Heart left ventricle (tissue), 16 donors: ENCODE results near the gene PGRMC1. TPM values are rescaled to one million over a fixed set of nuclear protein-coding genes. Genes with fewer than 3 reads are reported as not detected.

Source experiments
- ATAC-seq, 4 donors: fragments of 200-7000 bp; cut with Tn5 transposase; one replicate each; pipeline ENCODE4 v1.9.1; 2020 to 2022; ENCODE audit warnings: moderate library complexity in 4 of 4, mild to moderate bottlenecking in 3 of 4, moderate number of reproducible peaks in 1 of 4
- DNase-seq, 5 donors: peaks; one replicate each; pipeline ENCODE4 v3.0.0-alpha.2; 2020
- H3K27ac ChIP-seq, 12 donors: fragments of 200-600 bp; sonication (generic) in 4 of 12; one replicate each; pipeline versions ENCODE4 v1.5.0 to v1.8.0; 2016 to 2022; ENCODE audit warnings: mild to moderate bottlenecking in 2 of 12
- H3K27me3 ChIP-seq, 9 donors: fragments of 200-600 bp; sonication (generic) in 2 of 9; one replicate each; pipeline versions ENCODE4 v1.5.1 to v1.8.0; 2016 to 2022; ENCODE audit warnings: mild to moderate bottlenecking in 3 of 9
- H3K36me3 ChIP-seq, 9 donors: fragments of 200-600 bp; sonication (generic) in 2 of 9; one replicate each; pipeline versions ENCODE4 v1.5.0 to v1.8.0; 2018 to 2022; ENCODE audit warnings: mild to moderate bottlenecking in 2 of 9
- H3K4me1 ChIP-seq, 12 donors: fragments of 200-600 bp; sonication (generic) in 4 of 12; one replicate each; pipeline versions ENCODE4 v1.5.0 to v1.8.0; 2016 to 2022; ENCODE audit warnings: mild to moderate bottlenecking in 3 of 12
- H3K4me3 ChIP-seq, 12 donors: fragments of 200-600 bp; sonication (generic) in 4 of 12; one replicate each; pipeline versions ENCODE4 v1.5.0 to v1.8.0; 2017 to 2022; ENCODE audit warnings: mild to moderate bottlenecking in 9 of 12, moderate library complexity in 4 of 12
- H3K9me3 ChIP-seq, 12 donors: fragments of 200-600 bp; sonication (generic) in 4 of 12; one replicate each; pipeline versions ENCODE4 v1.5.0 to v1.8.0; 2016 to 2022; ENCODE audit warnings: mild to moderate bottlenecking in 1 of 12
- CTCF ChIP-seq, 12 donors: fragments of 200-600 bp; sonication (generic) in 4 of 12; IDR thresholded peaks; one replicate each; pipeline versions ENCODE4 v1.5.0 to v1.8.0; 2018 to 2022; ENCODE audit warnings: antibody characterized with exemption in 12 of 12, mild to moderate bottlenecking in 5 of 12
- POLR2A ChIP-seq, 2 donors: fragments of 450-650 bp; IDR thresholded peaks; one replicate each; pipeline ENCODE4 v1.6.1; 2017; ENCODE audit warnings: antibody characterized with exemption in 2 of 2, mild to moderate bottlenecking in 2 of 2, moderate library complexity in 2 of 2
- WGBS, 4 donors: extraction: QIAGEN DNeasy Blood & Tissue Kit in 2 of 4; methylation state at CpG; one replicate each; pipeline versions ENCODE4 v1.1.5 to v1.1.7; 2013 to 2018; 5-methylcytosine and 5-hydroxymethylcytosine counted together
- intact Hi-C, 10 donors: fragments of 100-400 bp; cut with DNase I; formaldehyde crosslinking; loops; one replicate each; pipeline versions ENCODE4 v1.11.1 to v1.14.2; 2022
- polyA plus RNA-seq, 2 donors: library from polyadenylated mRNA; stranded (reverse); fragments of 200-250 nt; gene quantifications; one replicate each; pipeline ENCODE4 v1.2.3, GENCODE V29; 2013
- total RNA-seq, 9 donors: library from RNA; depleted of rRNA in 2 of 9; stranded (reverse); fragments of >200 nt in 2 of 9; fragmentation: NEBNext Ultra II Directional in 3 of 9; extraction: Animal tissue kit (Norgen Biotek cat#: 25700) in 3 of 9; gene quantifications; one replicate each; pipeline versions ENCODE4 v1.1.0 to v1.2.4, GENCODE V29; 2016 to 2023
- donor health status: ischemic (EF 13 %, LVEDD 7.1; RV severe dilation, severe dysfunction).
- donor health status: healthy with polysubstance abuse.
- donor health status: DM: no; HTN: yes; CAD: no.
- donor health status: DM: no; HTN: no; CAD: no.
- donor health status: ischemic (EF 25% LVEDD 6.9; RV normal size, moderate dysfunction).
- donor health status: ischemic (EF 25% LVEDD 5.7; RV mildly dilated, moderate dysfunction).
- donor health status: healthy.
- donor health status: DM: yes; HTN: yes; CAD: no.
- donor health status: ischemic (EF 35%, LVEDD 5.7; RV mildly dilated, moderate dysfunction).
- donor health status: nonischemic (EF 11% LVEDD 7.7; RV severe dilation, severe dysfunction).
- donor health status: DM: yes; HTN: yes; CAD: no.
- donor health status: PGD.
- donor health status: ischemic (EF 29% LVEDD 5.4; RV normal size, mild dysfunction).
- donor health status: nonischemic (EF 23%, LVEDD 6.1; RV moderate dilation, normal function).

The PGRMC1 gene
- total and polyA plus RNA-seq, 11 donors = 12.6 to 28.6 (median 18.9) TPM

DNA sequence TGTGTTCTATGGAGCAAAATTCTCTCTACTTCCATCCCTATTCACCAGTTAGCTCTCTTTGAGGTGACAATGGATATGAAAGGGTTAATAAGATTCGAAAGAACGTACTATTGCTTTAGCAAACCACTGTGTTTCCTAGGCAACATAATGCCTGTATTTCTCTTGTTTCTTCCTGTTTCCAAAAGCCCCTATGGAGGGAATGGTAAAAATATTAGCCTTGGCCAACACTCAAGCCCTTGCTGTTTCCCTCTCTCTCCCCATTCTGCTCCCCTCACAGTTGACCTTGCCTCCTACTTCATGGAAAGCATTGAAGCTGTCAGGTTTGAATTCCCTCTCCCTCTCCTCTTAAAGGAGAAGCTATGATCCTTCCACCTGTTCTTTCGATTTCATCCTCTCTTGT is 9.6 kb upstream of the PGRMC1 start:
- Histone ChIP-seq H3K27me3 (peaks cover 0 to 18% (median 0%) of the 10 kb centered on the region in 9 donors), H3K4me3 (no peak overlapping the region), H3K36me3 (no peaks in the 10 kb centered on the region), H3K9me3 (no peaks in the 10 kb centered on the region), H3K4me1 (no peaks in the 10 kb centered on the region), H3K27ac (no peak overlapping the region)
- ATAC-seq (no peak), DNase-seq (no peak)
- TF ChIP-seq CTCF (IDR thresholded peaks at IDR 0.05) = no peak
- TF ChIP-seq POLR2A (IDR thresholded peaks at IDR 0.05) = no peak
- intact Hi-C loops = loop anchor here in 1 of 10 donors (10.0 kb wide), 1 partner anchor 382 kb away; no protein-coding TSS in a partner anchor
- WGBS, 4 donors = 23 to 49% (median 36%) methylated on average over 3 of the region's 3 CpGs

DNA sequence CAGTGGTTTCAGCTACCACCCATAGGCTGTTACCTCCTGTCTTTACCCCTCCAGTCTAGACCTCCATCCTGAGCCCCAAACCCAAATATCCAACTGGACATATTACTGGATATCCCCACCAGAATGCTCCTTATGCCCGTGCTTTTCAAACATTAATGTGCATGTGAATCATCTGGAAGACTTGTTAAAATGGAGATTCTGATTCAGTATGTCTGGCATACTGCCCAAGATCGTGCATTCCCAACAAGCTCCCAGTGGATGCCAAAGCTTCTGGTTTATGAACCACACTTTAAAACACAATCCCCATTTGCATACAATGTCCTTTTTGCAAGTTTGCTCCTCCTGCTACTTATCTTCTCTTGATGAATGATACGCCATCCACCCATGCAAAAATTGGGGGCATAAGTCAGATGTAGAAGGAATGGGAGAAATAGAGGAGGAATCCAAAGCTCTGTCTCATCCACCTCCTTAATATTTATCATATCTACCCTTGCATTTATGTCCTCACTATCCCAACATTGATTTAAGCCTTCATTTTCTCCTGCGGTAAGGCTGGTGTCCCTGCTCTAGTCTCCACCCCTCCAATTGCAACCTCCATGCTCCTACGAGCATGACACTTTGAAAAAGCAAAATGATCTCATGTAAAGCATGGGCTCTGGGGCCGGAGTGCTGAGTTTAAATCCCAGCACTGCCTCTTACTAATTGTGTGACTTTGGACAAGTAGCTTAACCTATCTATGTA is 7.4 kb upstream of the PGRMC1 start:
- no peaks in the 10 kb centered on the region for H3K9me3 ChIP-seq
- 51 to 64% (median 60%) methylated on average over 6 of the region's 6 CpGs for WGBS, 4 donors
- H3K4me3 ChIP-seq = no peak overlapping the region
- no peak overlapping the region for H3K27ac ChIP-seq
- TF ChIP-seq POLR2A (IDR thresholded peaks at IDR 0.05) (no peak), CTCF (IDR thresholded peaks at IDR 0.05) (no peak)
- H3K36me3 ChIP-seq = no peaks in the 10 kb centered on the region
- intact Hi-C loops = loop anchor here in 1 of 10 donors (10.0 kb wide), 1 partner anchor 384 kb away; no protein-coding TSS in a partner anchor
- DNase-seq (no peak), ATAC-seq (no peak)
- H3K4me1 ChIP-seq = no peaks in the 10 kb centered on the region
- H3K27me3 ChIP-seq = peaks cover 0 to 11% (median 0%) of the 10 kb centered on the region in 9 donors

DNA sequence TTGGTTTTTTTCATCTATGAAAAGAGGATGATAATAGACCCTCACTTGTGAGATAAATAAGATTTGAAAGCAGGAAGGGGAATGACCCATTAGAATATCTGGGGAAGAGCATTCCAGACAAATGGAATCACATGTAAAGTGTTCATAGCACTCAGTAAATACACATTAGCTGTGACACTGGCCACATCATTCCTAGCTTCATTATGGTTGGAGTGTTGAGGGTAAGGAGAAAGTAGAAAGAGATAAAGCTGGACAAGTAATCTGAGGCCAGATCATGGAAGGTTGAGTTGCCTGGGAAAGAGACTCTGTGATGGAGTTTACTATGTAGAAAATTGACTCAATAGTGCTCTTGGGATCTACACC is 6.9 kb upstream of the PGRMC1 start:
- Histone ChIP-seq H3K4me3 (no peak overlapping the region), H3K27me3 (peaks cover 0 to 11% (median 0%) of the 10 kb centered on the region in 9 donors), H3K4me1 (no peaks in the 10 kb centered on the region), H3K9me3 (no peaks in the 10 kb centered on the region), H3K27ac (no peak overlapping the region), H3K36me3 (no peaks in the 10 kb centered on the region)
- DNase-seq (no peak), ATAC-seq (no peak)
- intact Hi-C loops = loop anchor here in 1 of 10 donors (10.0 kb wide), 1 partner anchor 384 kb away; no protein-coding TSS in a partner anchor
- no peak for TF ChIP-seq POLR2A (IDR thresholded peaks at IDR 0.05)
- no peak for TF ChIP-seq CTCF (IDR thresholded peaks at IDR 0.05)

GRCh38 chrX:119230850-119231249 is 5.2 kb upstream of the PGRMC1 start:
- peaks cover 0 to 20% (median 0%) of the 10 kb centered on the region in 9 donors for H3K27me3 ChIP-seq
- ATAC-seq (no peak), DNase-seq (no peak)
- H3K9me3 ChIP-seq = no peaks in the 10 kb centered on the region
- no peak overlapping the region for H3K4me3 ChIP-seq
- 68 to 87% (median 79%) methylated on average over 2 of the region's 2 CpGs for WGBS, 4 donors
- H3K27ac ChIP-seq = no peak overlapping the region
- intact Hi-C loops = loop anchor here in 1 of 10 donors (10.0 kb wide), 1 partner anchor 234 kb away; the partner anchor contains the start of gene SLC25A5
- peaks cover 0 to 8% (median 0%) of the 10 kb centered on the region in 12 donors for H3K4me1 ChIP-seq
- TF ChIP-seq POLR2A (IDR thresholded peaks at IDR 0.05) (no peak), CTCF (IDR thresholded peaks at IDR 0.05) (no peak)
- H3K36me3 ChIP-seq = no peaks in the 10 kb centered on the region
